Daoy (cell line): ENCODE results near the gene EML6. TPM values are rescaled to one million over a fixed set of nuclear protein-coding genes. Genes with fewer than 3 reads are reported as not detected.

Experiments
- DNase-seq: peaks from one replicate; pipeline ENCODE4 v3.0.0-alpha.2; 2015; ENCODE audit warnings: low read depth
- total RNA-seq: library from RNA; depleted of rRNA; stranded (reverse); fragments of >200 nt; shearing (Covaris generic); gene quantifications from 2 replicates; pipeline ENCODE4 v1.2.3, GENCODE V29; 2014

The EML6 gene
- total RNA-seq, 1 experiment from 2014 or later, result 1.0 TPM

GRCh38 chr2:54912305-54912704, 188.8 kb downstream of the EML6 start:
- DNase-seq, result no peak

GRCh38 chr2:54912893-54913292, 189.4 kb downstream of the EML6 start:
- DNase-seq, result no peak

GRCh38 chr2:54914637-54915036, 191.2 kb downstream of the EML6 start:
- DNase-seq, result no peak

GRCh38 chr2:54915101-54915500, 191.6 kb downstream of the EML6 start:
- DNase-seq, result no peak

GRCh38 chr2:54916637-54917036, 193.2 kb downstream of the EML6 start:
- DNase-seq, result no peak

- no peak for DNase-seq
Observed at GRCh38 chr2:54918647-54919280, 195.3 kb downstream of the EML6 start.

GRCh38 chr2:54920660-54921059, 197.2 kb downstream of the EML6 start:
- DNase-seq, result no peak

- DNase-seq, result no peak
Observed at GRCh38 chr2:54924121-54924520, 200.7 kb downstream of the EML6 start.

- DNase-seq, result no peak
Observed at GRCh38 chr2:54925022-54925421, 201.6 kb downstream of the EML6 start.

GRCh38 chr2:54927085-54927750, 203.8 kb downstream of the EML6 start:
- no peak for DNase-seq

- DNase-seq, result no peak
Observed at GRCh38 chr2:54927751-54928615, 204.5 kb downstream of the EML6 start.

- DNase-seq, result no peak
Observed at GRCh38 chr2:54928719-54929118, 205.3 kb downstream of the EML6 start.

GRCh38 chr2:54931473-54931872, 208.0 kb downstream of the EML6 start:
- DNase-seq, result no peak

GRCh38 chr2:54935389-54935788, 211.9 kb downstream of the EML6 start:
- no peak for DNase-seq

- DNase-seq, result no peak
Observed at GRCh38 chr2:54936766-54937165, 213.3 kb downstream of the EML6 start.

GRCh38 chr2:54939446-54940118, 216.1 kb downstream of the EML6 start:
- DNase-seq, result no peak

GRCh38 chr2:54940723-54941122, 217.3 kb downstream of the EML6 start:
- no peak for DNase-seq

- DNase-seq, result no peak
Observed at GRCh38 chr2:54941248-54941984, 218.0 kb downstream of the EML6 start.

- no peak for DNase-seq
Observed at GRCh38 chr2:54942373-54942772, 218.9 kb downstream of the EML6 start.

GRCh38 chr2:54944724-54945326, 221.4 kb downstream of the EML6 start:
- no peak for DNase-seq
